GM12878 (cell line): ENCODE measurements around the gene PALD1. TPM values are rescaled to one million over a fixed set of nuclear protein-coding genes. Genes with fewer than 3 reads are reported as not detected.

Experiments used
- ATAC-seq: fragments of 200-7000 bp; cut with Tn5 transposase; 3 replicates; pipeline ENCODE4 v1.9.1; 2020; ENCODE audit warnings: mild to moderate bottlenecking, moderate library complexity
- BruUV-seq: library from RNA; stranded (reverse); fragments of 400-500 nt; replicated peaks from 2 replicates; lab custom pipeline; 2021; lab: Mats Ljungman, UMichigan
- CTCF ChIA-PET: fragments of 300-600 bp; sonication (Branson Sonifier 250); formaldehyde crosslinking; extraction: SDS; loops from one replicate; lab custom pipeline; 2021; ENCODE audit warnings: inconsistent platforms; lab: Yijun Ruan, JAX
- POLR2A ChIA-PET: fragments of 350-600 bp; formaldehyde crosslinking; extraction: SDS; loops from one replicate; lab custom pipeline; 2021; ENCODE audit warnings: inconsistent platforms; lab: Charles Lee
- RAD21 ChIA-PET: fragments of 300-600 bp; sonication (Branson Sonifier 250); formaldehyde crosslinking; loops from one replicate; lab custom pipeline; 2023; ENCODE audit warnings: antibody characterized with exemption; ENCODE audit not compliant: unreplicated experiment; lab: Charles Lee
- SMC1A ChIA-PET: fragments of 300-600 bp; sonication (Branson Sonifier 250); formaldehyde crosslinking; loops from one replicate; lab custom pipeline; 2023; ENCODE audit not compliant: unreplicated experiment, uncharacterized antibody; lab: Charles Lee
- DNase-seq: peaks from one replicate; pipeline ENCODE4 v3.0.0-alpha.2; 2011; ENCODE audit warnings: low read depth, low spot score
- FAIRE-seq: peaks from 3 replicates; lab custom pipeline; 2011; peaks lifted over from hg19 to GRCh38; lab: Jason Lieb, UNC
- H2AFZ ChIP-seq: 2 replicates; pipeline ENCODE4 v1.6.0; 2011; ENCODE audit warnings: low read depth, low read length, control low read depth; ENCODE audit not compliant: control insufficient read depth
- H3K27ac ChIP-seq: 2 replicates; pipeline ENCODE4 v1.5.1; 2011; ENCODE audit warnings: control low read depth; ENCODE audit not compliant: control insufficient read depth, insufficient read depth
- H3K27me3 ChIP-seq, 2 experiments: replicated peaks in 1 of 2; 2 replicates each; pipeline versions ENCODE4 v1.6.0 to v1.6.1; 2011; ENCODE audit warnings: low read length in 1 of 2; ENCODE audit not compliant: control insufficient read depth in 2 of 2, insufficient read depth in 2 of 2
- H3K36me3 ChIP-seq, 2 experiments: 2 replicates each; pipeline ENCODE4 v1.5.1; 2011; ENCODE audit warnings: low read length in 1 of 2; ENCODE audit not compliant: control insufficient read depth in 2 of 2, insufficient read depth in 2 of 2
- H3K4me1 ChIP-seq: 2 replicates; pipeline ENCODE4 v1.6.1; 2011; ENCODE audit warnings: mild to moderate bottlenecking, low read length, moderate library complexity, mixed read lengths; ENCODE audit not compliant: control insufficient read depth, insufficient read depth
- H3K4me2 ChIP-seq: 2 replicates; pipeline ENCODE4 v1.6.0; 2011; ENCODE audit warnings: control low read depth; ENCODE audit not compliant: control insufficient read depth, insufficient read depth
- H3K4me3 ChIP-seq: fragments of 200-600 bp; sonication (generic); 2 replicates; pipeline ENCODE4 v1.5.1; 2016
- H3K79me2 ChIP-seq: 2 replicates; pipeline ENCODE4 v1.6.0; 2011; ENCODE audit warnings: low read length; ENCODE audit not compliant: control insufficient read depth, insufficient read depth
- H3K9ac ChIP-seq: 2 replicates; pipeline ENCODE4 v1.8.0; 2011; ENCODE audit warnings: low read length, control low read depth, mixed read lengths; ENCODE audit not compliant: control insufficient read depth, insufficient read depth
- H3K9me3 ChIP-seq: replicated peaks from 3 replicates; pipeline ENCODE4 v1.5.1; 2011; ENCODE audit warnings: mild to moderate bottlenecking, low read length; ENCODE audit not compliant: control insufficient read depth, insufficient read depth
- H4K20me1 ChIP-seq: 2 replicates; pipeline ENCODE4 v1.6.0; 2011; ENCODE audit not compliant: control insufficient read depth, insufficient read depth
- FOXM1 ChIP-seq: IDR thresholded peaks from 2 replicates; pipeline ENCODE4 v1.6.1; 2012; ENCODE audit warnings: low read depth, mild to moderate bottlenecking, inconsistent platforms, low read length, moderate library complexity
- GABPA ChIP-seq: IDR thresholded peaks from 2 replicates; pipeline ENCODE4 v1.6.1; 2014; ENCODE audit warnings: antibody characterized with exemption, low read depth, mild to moderate bottlenecking, inconsistent platforms
- HDAC2 ChIP-seq: fragments of 200-600 bp; sonication (generic); IDR thresholded peaks from 2 replicates; pipeline ENCODE4 v1.6.1; 2017
- MEF2B ChIP-seq: fragments of 450-650 bp; IDR thresholded peaks from 2 replicates; pipeline ENCODE4 v1.6.1; 2018; ENCODE audit warnings: mild to moderate bottlenecking, moderate library complexity; ENCODE audit not compliant: partially characterized antibody, poor library complexity, severe bottlenecking
- NBN ChIP-seq: fragments of 450-650 bp; IDR thresholded peaks from 2 replicates; pipeline ENCODE4 v1.6.1; 2016
- NRF1 ChIP-seq: conservative IDR thresholded peaks from 2 replicates; pipeline ENCODE4 v1.6.1; 2011; ENCODE audit warnings: mild to moderate bottlenecking, low read depth, low read length, improper control_type of control experiment
- POLR2A ChIP-seq: IDR thresholded peaks from 2 replicates; pipeline ENCODE4 v1.6.1; 2011; ENCODE audit warnings: low read depth, mild to moderate bottlenecking, low read length
- POLR2AphosphoS2 ChIP-seq: IDR thresholded peaks from 2 replicates; pipeline ENCODE4 v1.6.1; 2011; ENCODE audit warnings: low read depth, mild to moderate bottlenecking, low read length, improper control_type of control experiment, moderate library complexity
- RAD51 ChIP-seq: fragments of 450-650 bp; IDR thresholded peaks from 2 replicates; pipeline ENCODE4 v1.6.1; 2016; ENCODE audit warnings: moderate library complexity, mild to moderate bottlenecking, inconsistent platforms
- RCOR1 ChIP-seq: conservative IDR thresholded peaks from 2 replicates; pipeline ENCODE4 v1.6.1; 2012; ENCODE audit warnings: low read depth, low read length, improper control_type of control experiment
- SP1 ChIP-seq: IDR thresholded peaks from one replicate; pipeline ENCODE4 v1.6.1; 2011; ENCODE audit warnings: low read depth, low read length
- SPI1 ChIP-seq: IDR thresholded peaks from 2 replicates; pipeline ENCODE4 v1.6.1; 2011; ENCODE audit warnings: low read depth, mild to moderate bottlenecking, low read length, moderate library complexity, borderline replicate concordance; ENCODE audit not compliant: insufficient read depth
- ZNF274 ChIP-seq: IDR thresholded peaks from one replicate; pipeline ENCODE4 v1.8.0; 2011; ENCODE audit not compliant: insufficient read length, insufficient read depth
- WGBS: methylation state at CpG from one replicate; pipeline ENCODE4 v1.1.6; 2016; ENCODE audit warnings: low lambda C conversion rate; ENCODE audit not compliant: insufficient replicate concordance, insufficient coverage; ENCODE audit errors: missing lambda C conversion rate; 5-methylcytosine and 5-hydroxymethylcytosine counted together
- in situ Hi-C: fragments of 300-500 bp; cut with MboI; formaldehyde crosslinking; loops from 9 replicates; pipeline ENCODE4 v1.14.3; 2018; ENCODE audit warnings: mixed read lengths
- intact Hi-C: fragments of 100-400 bp; cut with micrococcal nuclease; formaldehyde crosslinking; loops from one replicate; pipeline ENCODE4 v1.14.2; 2022; ENCODE audit not compliant: unreplicated experiment
- polyA plus RNA-seq, 11 experiments: library from polyadenylated mRNA; depleted of rRNA in 4 of 11; unstranded in 6 of 11; stranded (reverse) in 5 of 11; fragments of >200 nt; fragmentation: Nextera tagmentation in 4 of 11; fragmentation: Illumina TruSeq in 1 of 11; extraction: Ambion mirVana in 4 of 11; extraction: Trizol in 1 of 11; gene quantifications; 1 replicate in 1 of 11; 2 replicates in 10 of 11; pipeline versions ENCODE4 v1.2.1 to v1.2.3, GENCODE V29; 2011 to 2016; ENCODE audit warnings: inconsistent platforms in 2 of 11, missing spikeins in 2 of 11, low read depth in 1 of 11
- total RNA-seq, 4 experiments: library from RNA; depleted of rRNA in 3 of 4; stranded (reverse); fragments of >200 nt in 3 of 4; fragmentation: Illumina TruSeq in 1 of 4; extraction: Trizol in 1 of 4; gene quantifications; 2 replicates each; pipeline versions ENCODE4 v1.2.1 to v1.2.3, GENCODE V29; 2013 to 2021
- TF ChIP-seq, protein P1 (sequence below): fragments of 150-350 bp; IDR thresholded peaks from 2 replicates; pipeline ENCODE4 v1.6.1; 2014; ENCODE audit warnings: mild to moderate bottlenecking, low read depth, low read length
- TF ChIP-seq, protein P2 (sequence below): IDR thresholded peaks from 2 replicates; pipeline ENCODE4 v1.6.1; 2012; ENCODE audit warnings: low read depth, low read length, improper control_type of control experiment
- TF ChIP-seq, protein P3 (sequence below): fragments of 450-650 bp; IDR thresholded peaks from 2 replicates; pipeline ENCODE4 v1.6.1; 2016; ENCODE audit warnings: mild to moderate bottlenecking, moderate library complexity, borderline replicate concordance

Gene PALD1
- total and polyA plus RNA-seq, 10 of the 15 experiments (the other 5 are each of a cell fraction or from before 2014, with no cell fraction given): 0.43 to 20.9 (median 9.0) TPM

DNA sequence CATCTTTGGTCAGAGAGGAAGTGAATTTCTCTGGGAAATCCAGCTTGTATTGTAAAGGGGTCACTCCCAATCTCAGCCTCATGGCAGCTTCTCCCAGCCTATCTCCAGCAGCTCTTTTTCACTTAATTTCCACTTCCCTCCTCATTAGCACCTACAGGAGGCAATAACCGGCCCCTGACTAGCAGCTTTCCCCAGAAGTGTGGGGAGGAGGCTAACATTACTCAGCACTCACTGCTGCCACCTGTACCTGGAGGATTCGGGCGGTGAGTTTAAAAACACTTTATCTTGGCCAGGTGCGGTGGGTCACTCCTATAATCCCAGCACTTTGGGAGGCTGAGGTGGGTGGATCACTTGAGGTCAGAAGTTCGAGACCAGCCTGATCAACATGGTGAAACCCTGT lies 40.8 kb upstream of the PALD1 start:
- Histone ChIP-seq H3K4me3 (no peak overlapping the region), H3K4me2 (no peak overlapping the region), H3K9me3 (no peaks in the 10 kb centered on the region), H3K27ac (no peak overlapping the region), H3K27me3 (peaks cover 12 to 18% of the 10 kb centered on the region in 2 experiments), H3K9ac (no peak overlapping the region), H4K20me1 (no peaks in the 10 kb centered on the region), H3K4me1 (no peaks in the 10 kb centered on the region), H3K79me2 (no peaks in the 10 kb centered on the region), H3K36me3 (no peaks in the 10 kb centered on the region), H2AFZ (no peak overlapping the region)
- DNase-seq (no peak), FAIRE-seq (no peak), ATAC-seq (no peak)
- RAD21 ChIA-PET: no interaction called here
- intact Hi-C loops: no loop called here
- POLR2A ChIA-PET: no interaction called here
- WGBS: 52% methylated on average over 5 of the region's 5 CpGs
- TF ChIP-seq HDAC2: no peak
- no peak for TF ChIP-seq SPI1
- TF ChIP-seq GABPA: no peak
- TF ChIP-seq, protein P1, sequence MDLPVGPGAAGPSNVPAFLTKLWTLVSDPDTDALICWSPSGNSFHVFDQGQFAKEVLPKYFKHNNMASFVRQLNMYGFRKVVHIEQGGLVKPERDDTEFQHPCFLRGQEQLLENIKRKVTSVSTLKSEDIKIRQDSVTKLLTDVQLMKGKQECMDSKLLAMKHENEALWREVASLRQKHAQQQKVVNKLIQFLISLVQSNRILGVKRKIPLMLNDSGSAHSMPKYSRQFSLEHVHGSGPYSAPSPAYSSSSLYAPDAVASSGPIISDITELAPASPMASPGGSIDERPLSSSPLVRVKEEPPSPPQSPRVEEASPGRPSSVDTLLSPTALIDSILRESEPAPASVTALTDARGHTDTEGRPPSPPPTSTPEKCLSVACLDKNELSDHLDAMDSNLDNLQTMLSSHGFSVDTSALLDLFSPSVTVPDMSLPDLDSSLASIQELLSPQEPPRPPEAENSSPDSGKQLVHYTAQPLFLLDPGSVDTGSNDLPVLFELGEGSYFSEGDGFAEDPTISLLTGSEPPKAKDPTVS: no peak
- no peak for TF ChIP-seq MEF2B
- TF ChIP-seq POLR2A: no peak
- no peak for TF ChIP-seq SP1
- TF ChIP-seq, protein P2, sequence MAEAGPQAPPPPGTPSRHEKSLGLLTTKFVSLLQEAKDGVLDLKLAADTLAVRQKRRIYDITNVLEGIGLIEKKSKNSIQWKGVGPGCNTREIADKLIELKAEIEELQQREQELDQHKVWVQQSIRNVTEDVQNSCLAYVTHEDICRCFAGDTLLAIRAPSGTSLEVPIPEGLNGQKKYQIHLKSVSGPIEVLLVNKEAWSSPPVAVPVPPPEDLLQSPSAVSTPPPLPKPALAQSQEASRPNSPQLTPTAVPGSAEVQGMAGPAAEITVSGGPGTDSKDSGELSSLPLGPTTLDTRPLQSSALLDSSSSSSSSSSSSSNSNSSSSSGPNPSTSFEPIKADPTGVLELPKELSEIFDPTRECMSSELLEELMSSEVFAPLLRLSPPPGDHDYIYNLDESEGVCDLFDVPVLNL: no peak
- no peak for TF ChIP-seq POLR2AphosphoS2
- TF ChIP-seq FOXM1: no peak
- TF ChIP-seq NBN: no peak
- no peak for TF ChIP-seq ZNF274
- no peak for TF ChIP-seq RCOR1
- TF ChIP-seq RAD51: no peak
- TF ChIP-seq, protein P3, sequence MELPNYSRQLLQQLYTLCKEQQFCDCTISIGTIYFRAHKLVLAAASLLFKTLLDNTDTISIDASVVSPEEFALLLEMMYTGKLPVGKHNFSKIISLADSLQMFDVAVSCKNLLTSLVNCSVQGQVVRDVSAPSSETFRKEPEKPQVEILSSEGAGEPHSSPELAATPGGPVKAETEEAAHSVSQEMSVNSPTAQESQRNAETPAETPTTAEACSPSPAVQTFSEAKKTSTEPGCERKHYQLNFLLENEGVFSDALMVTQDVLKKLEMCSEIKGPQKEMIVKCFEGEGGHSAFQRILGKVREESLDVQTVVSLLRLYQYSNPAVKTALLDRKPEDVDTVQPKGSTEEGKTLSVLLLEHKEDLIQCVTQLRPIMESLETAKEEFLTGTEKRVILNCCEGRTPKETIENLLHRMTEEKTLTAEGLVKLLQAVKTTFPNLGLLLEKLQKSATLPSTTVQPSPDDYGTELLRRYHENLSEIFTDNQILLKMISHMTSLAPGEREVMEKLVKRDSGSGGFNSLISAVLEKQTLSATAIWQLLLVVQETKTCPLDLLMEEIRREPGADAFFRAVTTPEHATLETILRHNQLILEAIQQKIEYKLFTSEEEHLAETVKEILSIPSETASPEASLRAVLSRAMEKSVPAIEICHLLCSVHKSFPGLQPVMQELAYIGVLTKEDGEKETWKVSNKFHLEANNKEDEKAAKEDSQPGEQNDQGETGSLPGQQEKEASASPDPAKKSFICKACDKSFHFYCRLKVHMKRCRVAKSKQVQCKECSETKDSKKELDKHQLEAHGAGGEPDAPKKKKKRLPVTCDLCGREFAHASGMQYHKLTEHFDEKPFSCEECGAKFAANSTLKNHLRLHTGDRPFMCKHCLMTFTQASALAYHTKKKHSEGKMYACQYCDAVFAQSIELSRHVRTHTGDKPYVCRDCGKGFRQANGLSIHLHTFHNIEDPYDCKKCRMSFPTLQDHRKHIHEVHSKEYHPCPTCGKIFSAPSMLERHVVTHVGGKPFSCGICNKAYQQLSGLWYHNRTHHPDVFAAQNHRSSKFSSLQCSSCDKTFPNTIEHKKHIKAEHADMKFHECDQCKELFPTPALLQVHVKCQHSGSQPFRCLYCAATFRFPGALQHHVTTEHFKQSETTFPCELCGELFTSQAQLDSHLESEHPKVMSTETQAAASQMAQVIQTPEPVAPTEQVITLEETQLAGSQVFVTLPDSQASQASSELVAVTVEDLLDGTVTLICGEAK: no peak
- no peak for TF ChIP-seq NRF1
- no TSS peak for BruUV-seq
- CTCF ChIA-PET: interaction anchor here (1.4 to 1.5 kb wide), 2 partner anchors 24 to 73 kb away, joined by 4 to 5 read pairs; no protein-coding TSS in a partner anchor
- in situ Hi-C loops: no loop called here
- SMC1A ChIA-PET: no interaction called here
